GM21423 (cell line): ENCODE measurements around the gene TEDC2.
"Not testable (repeated sequence)": the region's sequence is repeated elsewhere in the genome, so short reads cannot be mapped to it uniquely, and the experiment has no call there.

ENCODE experiments used
- ATAC-seq: cut with Tn5 transposase; IDR thresholded peaks from one replicate; pipeline ENCODE4 v1.9.1; 2021; ENCODE audit warnings: mild to moderate bottlenecking, moderate library complexity; ENCODE audit not compliant: unreplicated experiment

Gene TEDC2

GRCh38 chr16:2459647-2460390, at the start of gene TEDC2:
Gene TEDC2 (plus strand): TSS chr16:2460109. CDS start chr16:2460145, 36 bp downstream.
- peak; percentile 90 for ATAC-seq

- no peak for ATAC-seq
Observed at GRCh38 chr16:2415085-2415484, 44.8 kb upstream of the TEDC2 start.

GRCh38 chr16:2420035-2420434, 39.9 kb upstream of the TEDC2 start:
- no peak for ATAC-seq

- no peak for ATAC-seq
Observed at GRCh38 chr16:2422123-2422867, 37.6 kb upstream of the TEDC2 start.

GRCh38 chr16:2424061-2425007, 35.6 kb upstream of the TEDC2 start:
- no peak for ATAC-seq

- no peak for ATAC-seq
Observed at GRCh38 chr16:2425008-2425518, 34.8 kb upstream of the TEDC2 start.

GRCh38 chr16:2425825-2426430, 34.0 kb upstream of the TEDC2 start:
- no peak for ATAC-seq

GRCh38 chr16:2426941-2427361, 33.0 kb upstream of the TEDC2 start:
- ATAC-seq, result no peak

GRCh38 chr16:2427526-2427925, 32.4 kb upstream of the TEDC2 start:
- no peak for ATAC-seq

GRCh38 chr16:2428051-2428783, 31.7 kb upstream of the TEDC2 start:
- peak; percentile 7 for ATAC-seq

- peak; percentile 27 for ATAC-seq
Observed at GRCh38 chr16:2428784-2429033, 31.2 kb upstream of the TEDC2 start.

- peak; percentile 83 for ATAC-seq
Observed at GRCh38 chr16:2429034-2429770, 30.7 kb upstream of the TEDC2 start, which contains the start of gene CCNF. Gene CCNF (plus strand): TSS chr16:2429447. CDS start chr16:2429482, 35 bp downstream.

- ATAC-seq, result peak; percentile 5
Observed at GRCh38 chr16:2429771-2430663, 29.9 kb upstream of the TEDC2 start.

GRCh38 chr16:2432286-2432685, 27.6 kb upstream of the TEDC2 start:
- no peak for ATAC-seq

GRCh38 chr16:2432801-2433505, 27.0 kb upstream of the TEDC2 start:
- ATAC-seq, result no peak

- ATAC-seq, result not testable (repeated sequence)
Observed at GRCh38 chr16:2435236-2435635, 24.7 kb upstream of the TEDC2 start.

GRCh38 chr16:2436110-2436509, 23.8 kb upstream of the TEDC2 start:
- no peak for ATAC-seq
